Aorta (tissue), 5 donors: ENCODE results near the gene ITPR3. TPM values are rescaled to one million over a fixed set of nuclear protein-coding genes. Genes with fewer than 3 reads are reported as not detected.

Experiments used
- ATAC-seq: fragments of 200-7000 bp; cut with Tn5 transposase; one replicate; pipeline ENCODE4 v1.9.1; 2022; ENCODE audit warnings: moderate library complexity; ENCODE audit not compliant: low FRiP score
- DNase-seq, 2 donors: peaks; one replicate each; pipeline ENCODE4 v3.0.0-alpha.2; 2020
- H3K27ac ChIP-seq, 2 donors: one replicate each; pipeline ENCODE4 v1.5.1; 2013; ENCODE audit warnings: low read length in 2 of 2, mild to moderate bottlenecking in 2 of 2, moderate library complexity in 2 of 2, control low read depth in 1 of 2, inconsistent platforms in 1 of 2, low read depth in 1 of 2
- H3K27me3 ChIP-seq, 2 donors: one replicate each; pipeline ENCODE4 v1.6.1; 2013; ENCODE audit warnings: control low read depth in 1 of 2, low read length in 1 of 2, mild to moderate bottlenecking in 1 of 2, moderate library complexity in 1 of 2; ENCODE audit not compliant: insufficient read depth in 2 of 2, control insufficient read depth in 1 of 2
- H3K36me3 ChIP-seq, 2 donors: one replicate each; pipeline ENCODE4 v1.6.1; 2013; ENCODE audit warnings: control low read depth in 1 of 2, low read length in 1 of 2, mild to moderate bottlenecking in 1 of 2; ENCODE audit not compliant: insufficient read depth in 2 of 2, control insufficient read depth in 1 of 2
- H3K4me1 ChIP-seq, 2 donors: one replicate each; pipeline ENCODE4 v1.6.1; 2013; ENCODE audit warnings: low read length in 2 of 2, control low read depth in 1 of 2, mild to moderate bottlenecking in 1 of 2, moderate library complexity in 1 of 2; ENCODE audit not compliant: insufficient read depth in 2 of 2, control insufficient read depth in 1 of 2
- H3K4me3 ChIP-seq, 2 donors: one replicate each; pipeline ENCODE4 v1.5.1; 2013; ENCODE audit warnings: low read length in 2 of 2, control low read depth in 1 of 2, mild to moderate bottlenecking in 1 of 2
- H3K9me3 ChIP-seq: one replicate; pipeline ENCODE4 v1.6.1; 2013; ENCODE audit warnings: mild to moderate bottlenecking, low read length; ENCODE audit not compliant: control insufficient read depth
- WGBS, 2 donors: extraction: QIAGEN DNeasy Blood & Tissue Kit; methylation state at CpG; one replicate each; pipeline ENCODE4 v1.1.7; 2013; 5-methylcytosine and 5-hydroxymethylcytosine counted together
- intact Hi-C, 2 donors: fragments of 100-400 bp; cut with DNase I; formaldehyde crosslinking; loops; one replicate each; pipeline versions ENCODE4 v1.14.2 to v1.15.0; 2022
- polyA plus RNA-seq, 2 donors: library from polyadenylated mRNA; stranded (reverse); fragments of 200-250 nt; gene quantifications; one replicate each; pipeline ENCODE4 v1.2.3, GENCODE V29; 2013
- total RNA-seq, 2 donors: library from RNA; stranded (reverse); fragmentation: NEBNext Ultra II Directional; extraction: Animal tissue kit (Norgen Biotek cat#: 25700); gene quantifications; one replicate each; pipeline ENCODE4 v1.2.1, GENCODE V29; 2021
- donor health status: healthy with polysubstance abuse.
- donor health status: Bipolar disorder and iron deficiency.
- donor health status: DM: no; HTN: no; CAD: no.
- donor health status: DM: no; HTN: no; CAD: no.
- donor health status: DM: yes; HTN: yes; CAD: no.

ITPR3 gene
- total and polyA plus RNA-seq, 4 donors = 4.6 to 28.8 (median 9.5) TPM

GRCh38 chr6:33589392-33589730 is 31.8 kb upstream of the ITPR3 start:
- Histone ChIP-seq H3K36me3 (no peaks in the 10 kb centered on the region), H3K27ac (no peak overlapping the region), H3K27me3 (no peaks in the 10 kb centered on the region), H3K9me3 (no peaks in the 10 kb centered on the region), H3K4me1 (no peaks in the 10 kb centered on the region), H3K4me3 (no peak overlapping the region)
- DNase-seq = no peak
- ATAC-seq = no peak
- WGBS, 2 donors = 77 to 78% methylated on average over 3 to 4 of the region's 4 CpGs
- intact Hi-C loops = loop anchor here in 1 of 2 donors (5.0 kb wide), 2 partner anchors 83 to 563 kb away; no protein-coding TSS in a partner anchor

- no peaks in the 10 kb centered on the region for H3K36me3 ChIP-seq
- no peaks in the 10 kb centered on the region for H3K9me3 ChIP-seq
- H3K4me3 ChIP-seq = no peak overlapping the region
- ATAC-seq (peak; percentile 30), DNase-seq (peak; percentile 62 to 84)
- intact Hi-C loops = loop anchor here in 1 of 2 donors (5.0 kb wide), 2 partner anchors 82 to 562 kb away; no protein-coding TSS in a partner anchor
- H3K4me1 ChIP-seq = no peaks in the 10 kb centered on the region
- H3K27me3 ChIP-seq = no peaks in the 10 kb centered on the region
- 62 to 63% methylated on average over 9 of the region's 9 CpGs for WGBS, 2 donors
- H3K27ac ChIP-seq = no peak overlapping the region
Measured at GRCh38 chr6:33589731-33590530, 31.2 kb upstream of the ITPR3 start.

GRCh38 chr6:33590531-33591198 is 30.5 kb upstream of the ITPR3 start:
- H3K36me3 ChIP-seq = no peaks in the 10 kb centered on the region
- WGBS, 2 donors = 78 to 79% methylated on average over 15 of the region's 15 CpGs
- no peaks in the 10 kb centered on the region for H3K4me1 ChIP-seq
- H3K27ac ChIP-seq = no peak overlapping the region
- ATAC-seq = no peak
- intact Hi-C loops = no loop called here
- no peaks in the 10 kb centered on the region for H3K9me3 ChIP-seq
- H3K4me3 ChIP-seq = no peak overlapping the region
- no peaks in the 10 kb centered on the region for H3K27me3 ChIP-seq
- no peak for DNase-seq

GRCh38 chr6:33591424-33592032 is 29.6 kb upstream of the ITPR3 start:
- no peak for DNase-seq
- no peaks in the 10 kb centered on the region for H3K9me3 ChIP-seq
- intact Hi-C loops = no loop called here
- H3K4me1 ChIP-seq = no peaks in the 10 kb centered on the region
- whole genome bisulfite sequencing, 2 donors = 95 to 96% methylated on average over 9 of the region's 9 CpGs
- no peak overlapping the region for H3K4me3 ChIP-seq
- H3K27ac ChIP-seq = no peak overlapping the region
- ATAC-seq = no peak
- H3K27me3 ChIP-seq = no peaks in the 10 kb centered on the region
- no peaks in the 10 kb centered on the region for H3K36me3 ChIP-seq

- 90 to 91% methylated on average over 7 of the region's 7 CpGs for WGBS, 2 donors
- intact Hi-C loops = no loop called here
- Histone ChIP-seq H3K4me1 (no peaks in the 10 kb centered on the region), H3K9me3 (no peaks in the 10 kb centered on the region), H3K27me3 (no peaks in the 10 kb centered on the region), H3K4me3 (no peak overlapping the region), H3K27ac (no peak overlapping the region), H3K36me3 (no peaks in the 10 kb centered on the region)
- DNase-seq = no peak
- no peak for ATAC-seq
Measured at GRCh38 chr6:33592280-33592594, 28.9 kb upstream of the ITPR3 start.

GRCh38 chr6:33592595-33593413 is 28.3 kb upstream of the ITPR3 start:
- DNase-seq (no peak), ATAC-seq (no peak)
- no peaks in the 10 kb centered on the region for H3K36me3 ChIP-seq
- no peaks in the 10 kb centered on the region for H3K9me3 ChIP-seq
- 24 to 27% methylated on average over 55 to 57 of the region's 57 CpGs for WGBS, 2 donors
- H3K27me3 ChIP-seq = no peaks in the 10 kb centered on the region
- no peak overlapping the region for H3K4me3 ChIP-seq
- intact Hi-C loops = no loop called here
- H3K4me1 ChIP-seq = no peaks in the 10 kb centered on the region
- no peak overlapping the region for H3K27ac ChIP-seq

GRCh38 chr6:33593414-33593727 is 27.8 kb upstream of the ITPR3 start:
- Histone ChIP-seq H3K9me3 (no peaks in the 10 kb centered on the region), H3K4me1 (no peaks in the 10 kb centered on the region)

GRCh38 chr6:33595001-33595846 is 25.9 kb upstream of the ITPR3 start:
- no peaks in the 10 kb centered on the region for H3K27me3 ChIP-seq
- DNase-seq = no peak
- no peak overlapping the region for H3K27ac ChIP-seq
- intact Hi-C loops = no loop called here
- H3K4me3 ChIP-seq = no peak overlapping the region
- WGBS, 2 donors = 88 to 94% methylated on average over 18 of the region's 18 CpGs
- no peaks in the 10 kb centered on the region for H3K4me1 ChIP-seq
- ATAC-seq = no peak
- no peaks in the 10 kb centered on the region for H3K9me3 ChIP-seq
- H3K36me3 ChIP-seq = no peaks in the 10 kb centered on the region

More at GRCh38 chr6:33593414-33593727, 27.8 kb upstream of the ITPR3 start:
- DNase-seq (no peak), ATAC-seq (no peak)
- Histone ChIP-seq H3K27ac (no peak overlapping the region), H3K4me3 (no peak overlapping the region), H3K36me3 (no peaks in the 10 kb centered on the region), H3K27me3 (no peaks in the 10 kb centered on the region)
- 13 to 25% methylated on average over 4 of the region's 4 CpGs for WGBS, 2 donors
- intact Hi-C loops = no loop called here
